WTC11 (cell line): ENCODE results near the gene CORO2B.

Experiments used
- CTCF ChIP-seq: fragments of 200-600 bp; IDR thresholded peaks from 2 replicates; pipeline ENCODE4 v1.8.0; 2022; ENCODE audit warnings: antibody characterized with exemption
- ELF4 ChIP-seq: sonication (generic); formaldehyde crosslinking; IDR thresholded peaks from 2 replicates; pipeline ENCODE4 v1.8.1; 2022; ENCODE audit warnings: low read depth, mild to moderate bottlenecking, moderate library complexity, missing genetic modification reagents
- ESRRA ChIP-seq: sonication (generic); formaldehyde crosslinking; IDR thresholded peaks from 2 replicates; pipeline ENCODE4 v1.8.1; 2022; ENCODE audit warnings: mild to moderate bottlenecking, missing genetic modification reagents, borderline replicate concordance
- GRHL2 ChIP-seq: fragments of 250-450 bp; sonication (Bioruptor Pico); IDR thresholded peaks from 2 replicates; pipeline ENCODE4 v1.8.0; 2022; ENCODE audit warnings: mild to moderate bottlenecking, moderate library complexity; ENCODE audit not compliant: insufficient replicate concordance, severe bottlenecking
- NR2C2 ChIP-seq: sonication (generic); formaldehyde crosslinking; IDR thresholded peaks from 2 replicates; pipeline ENCODE4 v1.8.0; 2022; ENCODE audit warnings: mild to moderate bottlenecking, missing genetic modification reagents
- PREB ChIP-seq: sonication (generic); formaldehyde crosslinking; IDR thresholded peaks from 2 replicates; pipeline ENCODE4 v1.8.1; 2022; ENCODE audit warnings: mild to moderate bottlenecking, missing genetic modification reagents, moderate library complexity, borderline replicate concordance
- SMAD4 ChIP-seq: sonication (generic); formaldehyde crosslinking; IDR thresholded peaks from 2 replicates; pipeline ENCODE4 v1.8.0; 2022; ENCODE audit warnings: mild to moderate bottlenecking, missing genetic modification reagents
- SP1 ChIP-seq: sonication (generic); formaldehyde crosslinking; conservative IDR thresholded peaks from 2 replicates; pipeline ENCODE4 v1.8.1; 2022; ENCODE audit warnings: missing genetic modification reagents
- ZBTB21 ChIP-seq: sonication (generic); formaldehyde crosslinking; IDR thresholded peaks from 2 replicates; pipeline ENCODE4 v1.8.1; 2023; ENCODE audit warnings: mild to moderate bottlenecking, missing genetic modification reagents, borderline replicate concordance
- TF ChIP-seq, protein P1 (sequence below): sonication (generic); formaldehyde crosslinking; IDR thresholded peaks from 2 replicates; pipeline ENCODE4 v1.8.0; 2022; ENCODE audit warnings: mild to moderate bottlenecking, missing genetic modification reagents
- TF ChIP-seq, protein P2 (sequence below): sonication (generic); formaldehyde crosslinking; IDR thresholded peaks from 2 replicates; pipeline ENCODE4 v1.8.1; 2022; ENCODE audit warnings: low read depth, mild to moderate bottlenecking, moderate library complexity, missing genetic modification reagents, borderline replicate concordance

DNA sequence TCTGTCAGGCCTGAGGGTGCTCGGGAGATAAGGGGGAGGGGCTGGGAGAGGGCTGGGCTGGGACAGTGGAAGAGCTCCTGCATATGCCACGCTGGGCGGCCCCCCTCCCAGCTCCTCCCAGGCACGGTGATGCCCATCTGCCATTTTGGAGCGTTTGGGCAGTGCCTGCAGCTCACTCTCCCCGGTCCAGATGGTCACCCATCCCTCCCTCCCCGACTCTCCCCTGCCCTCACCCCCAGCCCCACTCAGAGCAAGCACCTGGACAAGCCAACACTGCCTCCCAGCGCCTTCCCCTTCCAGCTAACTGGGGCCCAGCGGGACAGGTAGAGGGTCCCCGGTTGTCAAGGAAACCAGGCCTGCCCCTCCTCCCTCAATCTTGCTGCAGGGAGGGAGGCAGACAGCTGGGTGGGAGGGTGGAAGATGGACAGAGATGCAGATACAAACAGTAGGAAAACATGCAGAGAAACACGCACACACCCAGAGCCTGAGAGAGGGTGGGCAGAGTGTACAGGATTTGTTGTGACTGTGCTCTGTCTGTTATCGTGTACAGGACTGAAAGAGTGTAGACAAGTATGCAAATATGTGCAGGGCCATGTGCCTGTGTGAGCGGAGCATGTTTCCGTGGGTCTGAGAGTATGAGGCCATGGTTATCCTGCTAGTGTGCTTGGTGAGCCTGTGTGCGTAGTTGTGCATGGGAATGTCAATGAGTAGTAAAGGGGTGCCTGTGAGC, 17.5 kb upstream of the CORO2B start:
- TF ChIP-seq ESRRA (CRISPR knock-in tag) = no peak
- no peak for TF ChIP-seq CTCF
- no peak for TF ChIP-seq ELF4 (CRISPR knock-in tag)
- no peak for TF ChIP-seq SMAD4 (CRISPR knock-in tag)
- TF ChIP-seq, protein P1, sequence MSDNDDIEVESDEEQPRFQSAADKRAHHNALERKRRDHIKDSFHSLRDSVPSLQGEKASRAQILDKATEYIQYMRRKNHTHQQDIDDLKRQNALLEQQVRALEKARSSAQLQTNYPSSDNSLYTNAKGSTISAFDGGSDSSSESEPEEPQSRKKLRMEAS (CRISPR knock-in tag) = no peak
- TF ChIP-seq PREB = no peak
- TF ChIP-seq SP1 (CRISPR knock-in tag) = no peak
- no peak for TF ChIP-seq NR2C2 (CRISPR knock-in tag)
- TF ChIP-seq, protein P2, sequence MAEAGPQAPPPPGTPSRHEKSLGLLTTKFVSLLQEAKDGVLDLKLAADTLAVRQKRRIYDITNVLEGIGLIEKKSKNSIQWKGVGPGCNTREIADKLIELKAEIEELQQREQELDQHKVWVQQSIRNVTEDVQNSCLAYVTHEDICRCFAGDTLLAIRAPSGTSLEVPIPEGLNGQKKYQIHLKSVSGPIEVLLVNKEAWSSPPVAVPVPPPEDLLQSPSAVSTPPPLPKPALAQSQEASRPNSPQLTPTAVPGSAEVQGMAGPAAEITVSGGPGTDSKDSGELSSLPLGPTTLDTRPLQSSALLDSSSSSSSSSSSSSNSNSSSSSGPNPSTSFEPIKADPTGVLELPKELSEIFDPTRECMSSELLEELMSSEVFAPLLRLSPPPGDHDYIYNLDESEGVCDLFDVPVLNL (CRISPR knock-in tag) = no peak
- TF ChIP-seq GRHL2 (CRISPR knock-in tag) = no peak
- TF ChIP-seq ZBTB21 (CRISPR knock-in tag) = no peak
